ENCODE data around the gene MAP2.

The MAP2 gene

DNA sequence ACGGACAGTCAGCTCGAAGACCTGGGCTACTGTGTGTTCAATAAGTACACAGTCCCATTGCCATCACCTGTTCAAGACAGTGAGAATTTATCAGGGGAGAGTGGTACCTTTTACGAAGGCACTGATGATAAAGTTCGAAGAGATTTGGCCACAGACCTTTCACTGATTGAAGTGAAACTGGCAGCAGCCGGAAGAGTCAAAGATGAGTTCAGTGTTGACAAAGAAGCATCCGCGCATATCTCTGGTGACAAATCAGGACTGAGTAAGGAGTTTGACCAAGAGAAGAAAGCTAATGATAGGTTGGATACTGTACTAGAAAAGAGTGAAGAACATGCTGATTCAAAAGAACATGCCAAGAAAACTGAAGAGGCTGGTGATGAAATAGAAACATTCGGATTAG, 270.9 kb downstream of the MAP2 start:
- in situ Hi-C loops (cut with HindIII; ENCODE audit: low sequenced_read_pairs) = no loop called here

DNA sequence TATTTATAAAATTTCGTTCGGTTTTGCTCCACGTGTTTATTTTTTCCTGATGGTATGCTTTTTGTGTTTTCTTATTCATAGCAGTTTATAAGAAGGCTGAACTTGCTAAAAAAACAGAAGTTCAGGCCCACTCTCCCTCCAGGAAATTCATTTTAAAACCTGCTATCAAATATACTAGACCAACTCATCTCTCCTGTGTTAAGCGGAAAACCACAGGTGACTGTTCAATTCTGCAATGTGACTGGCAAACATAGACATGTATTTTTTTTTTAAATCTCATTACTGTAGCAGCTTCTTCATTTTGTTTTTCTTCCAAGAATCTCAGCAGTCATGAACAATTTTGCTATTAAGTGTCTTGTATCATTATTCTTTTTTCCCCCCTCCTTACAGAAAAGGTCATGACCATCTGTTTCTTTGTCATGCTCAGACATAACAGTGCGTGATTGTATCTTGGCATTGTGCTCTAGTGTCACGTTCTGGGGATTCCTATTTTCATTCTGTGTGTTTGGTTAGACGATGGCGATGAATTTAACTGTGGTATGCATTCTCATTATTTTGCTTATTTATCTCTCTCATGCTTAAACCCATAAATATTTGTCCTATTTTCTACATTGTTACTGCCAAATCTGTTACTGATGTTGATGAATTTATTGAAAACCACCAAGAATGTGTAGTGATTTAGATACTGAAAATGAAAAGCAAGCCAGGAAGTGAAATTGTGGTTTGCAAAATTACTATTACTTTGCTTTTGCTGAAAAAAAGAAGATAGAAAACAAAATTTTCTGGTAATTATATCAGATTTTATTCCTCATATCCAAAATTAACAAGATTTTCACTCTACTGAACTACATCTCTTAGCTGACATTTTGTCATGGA, 273.2 kb downstream of the MAP2 start:
- in situ Hi-C loops (cut with HindIII; ENCODE audit: low sequenced_read_pairs) = no loop called here

DNA sequence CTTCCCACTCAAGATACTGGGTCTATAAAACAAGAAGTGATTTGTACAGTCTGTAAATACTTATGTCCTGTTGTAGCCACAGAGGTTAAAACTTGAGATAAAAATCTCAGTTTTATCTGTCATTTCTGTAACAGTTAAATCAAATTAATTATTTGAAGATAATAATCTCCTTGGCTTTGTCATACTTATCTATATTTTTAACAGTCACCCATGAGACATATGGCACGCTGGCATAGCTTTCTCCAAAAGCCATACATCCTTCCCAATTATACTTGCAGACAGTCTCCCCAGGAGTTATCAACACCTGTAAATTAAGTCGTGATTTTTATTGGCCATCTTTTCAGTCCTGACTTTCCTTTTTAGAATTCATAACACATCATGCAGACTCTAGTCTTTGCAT, 278.9 kb downstream of the MAP2 start:
- in situ Hi-C loops (cut with HindIII; ENCODE audit: low sequenced_read_pairs) = no loop called here

DNA sequence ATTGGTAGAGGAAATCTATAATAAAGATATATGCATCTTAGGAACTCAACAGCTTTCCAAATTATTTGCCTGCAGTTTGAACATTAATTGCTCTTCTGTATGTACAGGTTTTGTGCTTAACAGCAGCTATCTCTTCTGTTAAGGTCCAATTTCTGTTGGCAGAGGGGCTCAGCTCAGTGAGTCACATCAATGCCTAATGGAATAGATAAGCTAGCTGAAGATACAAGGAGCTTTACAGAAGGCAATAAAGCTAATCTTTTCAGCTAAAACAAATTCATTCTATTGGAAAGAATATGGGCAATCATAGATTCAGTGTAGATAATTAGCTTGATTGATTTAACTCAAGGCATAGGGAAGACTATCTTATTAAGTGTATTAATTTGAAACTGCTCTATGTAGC, 289.4 kb downstream of the MAP2 start:
- in situ Hi-C loops (cut with HindIII; ENCODE audit: low sequenced_read_pairs) = no loop called here

DNA sequence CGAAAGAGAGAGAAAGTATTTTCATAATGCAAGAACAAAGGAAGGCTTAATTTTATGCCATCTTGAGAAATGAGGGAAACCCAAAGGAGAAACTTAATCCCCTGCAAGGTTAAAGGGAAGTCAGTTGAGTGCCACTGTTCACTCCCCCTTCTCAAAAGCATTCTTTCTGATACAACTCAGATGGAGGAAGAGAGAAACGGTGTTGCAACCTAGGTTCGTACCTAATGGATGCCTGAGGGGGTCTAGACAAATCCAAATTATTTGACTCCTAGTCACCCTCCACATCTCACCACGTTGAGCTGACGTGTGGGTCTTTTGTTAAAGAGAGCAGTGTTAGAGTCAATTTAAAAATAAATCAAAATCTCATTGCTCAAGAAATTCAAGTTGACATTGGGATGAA, 295.2 kb downstream of the MAP2 start:
- in situ Hi-C loops (cut with HindIII; ENCODE audit: low sequenced_read_pairs) = no loop called here

DNA sequence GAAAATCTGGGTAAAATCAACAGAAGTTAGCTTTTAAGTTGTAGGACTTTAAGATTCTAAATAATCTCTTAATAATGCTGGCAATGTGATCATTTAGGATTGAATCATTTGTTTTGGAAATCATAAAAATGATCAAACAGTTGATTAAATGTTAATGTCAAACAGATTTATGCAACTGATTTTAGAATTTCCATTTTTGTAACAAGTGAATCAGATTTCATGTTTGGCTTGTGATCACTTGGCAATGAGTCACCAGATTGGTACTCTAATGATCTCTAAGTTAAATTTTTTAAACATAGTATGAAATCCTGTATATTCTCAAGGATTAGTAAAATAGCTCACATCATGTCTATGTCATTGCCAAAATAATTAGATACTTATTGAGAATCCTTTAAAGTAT, 297.6 kb downstream of the MAP2 start:
- in situ Hi-C loops (cut with HindIII; ENCODE audit: low sequenced_read_pairs) = no loop called here

DNA sequence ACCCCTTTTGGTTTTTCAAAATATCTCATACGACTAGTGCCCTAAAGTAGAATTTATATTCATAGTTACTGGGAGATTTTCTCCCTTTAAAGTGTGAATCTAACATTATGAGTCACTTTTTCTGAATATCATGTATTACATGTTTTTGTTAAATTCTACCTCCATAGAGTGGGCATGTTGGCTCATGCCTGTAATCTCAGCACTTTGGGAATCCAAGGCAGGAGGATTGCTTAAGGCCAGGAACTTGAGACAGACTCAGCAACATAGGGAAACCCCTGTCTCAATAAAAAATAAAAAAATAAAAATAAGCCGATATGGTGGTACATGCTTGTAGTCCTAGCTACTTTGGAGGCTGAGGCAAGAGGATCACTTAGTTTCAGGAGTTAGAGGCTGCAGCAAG, 302.5 kb downstream of the MAP2 start:
- in situ Hi-C loops (cut with HindIII; ENCODE audit: low sequenced_read_pairs) = loop anchor here (5.0 kb wide), 1 partner anchor 36 kb away; no protein-coding TSS in a partner anchor

DNA sequence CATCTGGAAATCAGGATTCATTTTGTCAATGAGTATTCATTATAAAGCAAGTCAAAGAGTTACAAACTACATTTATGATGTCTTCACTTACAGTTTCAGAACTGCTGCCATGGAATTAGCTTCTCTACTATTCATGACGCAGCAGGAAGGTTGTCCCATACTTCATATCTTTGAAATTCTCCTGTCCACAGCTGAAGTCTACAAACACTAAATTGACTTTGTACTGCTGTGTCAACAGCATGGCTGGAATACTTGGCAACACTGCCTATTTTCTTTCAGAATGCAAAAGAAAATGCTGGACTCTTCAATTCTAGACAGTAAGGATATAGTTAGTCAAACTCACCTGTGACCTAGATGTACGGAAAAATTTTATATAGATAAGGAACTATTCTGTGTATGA, 303.2 kb downstream of the MAP2 start:
- in situ Hi-C loops (cut with HindIII; ENCODE audit: low sequenced_read_pairs) = loop anchor here (5.0 kb wide), 1 partner anchor 35 kb away; no protein-coding TSS in a partner anchor

DNA sequence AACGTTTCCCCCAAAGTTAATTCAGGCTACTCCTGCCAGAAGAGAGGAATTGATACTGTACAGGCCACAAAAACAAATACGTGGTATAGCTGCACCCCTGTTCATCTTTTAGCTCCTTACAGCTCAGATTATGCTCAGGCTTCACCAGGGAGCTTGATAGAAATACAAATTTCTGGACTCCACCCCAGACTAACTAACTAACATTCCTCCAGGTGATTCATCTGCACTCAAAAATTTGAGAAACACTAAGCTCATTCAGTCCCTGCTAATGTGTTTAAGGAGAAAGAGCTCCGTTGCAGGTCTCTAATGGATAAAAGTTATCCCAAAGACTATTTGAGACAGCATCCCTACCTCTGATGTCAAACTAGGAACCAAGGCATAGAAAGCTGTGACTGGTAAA, 311.0 kb downstream of the MAP2 start:
- in situ Hi-C loops (cut with HindIII; ENCODE audit: low sequenced_read_pairs) = no loop called here

DNA sequence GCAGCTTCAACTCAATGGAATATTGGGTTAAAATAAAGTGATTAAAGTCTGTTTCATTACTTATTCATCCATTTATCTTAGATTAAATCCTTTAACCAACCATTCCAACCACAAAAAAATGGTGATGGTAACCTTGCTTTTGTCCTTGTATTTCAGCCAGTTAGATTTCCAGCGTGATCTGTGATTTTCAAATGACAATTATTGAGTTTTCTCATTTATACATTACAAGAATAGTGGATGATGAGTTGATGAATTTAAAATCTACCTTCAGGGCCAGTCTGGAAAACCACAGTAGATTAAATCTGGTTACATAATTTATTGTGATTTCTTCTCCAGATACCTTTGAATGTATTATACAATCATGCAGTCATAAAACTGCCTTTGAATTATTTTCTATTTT, 318.1 kb downstream of the MAP2 start:
- in situ Hi-C loops (cut with HindIII; ENCODE audit: low sequenced_read_pairs) = no loop called here

DNA sequence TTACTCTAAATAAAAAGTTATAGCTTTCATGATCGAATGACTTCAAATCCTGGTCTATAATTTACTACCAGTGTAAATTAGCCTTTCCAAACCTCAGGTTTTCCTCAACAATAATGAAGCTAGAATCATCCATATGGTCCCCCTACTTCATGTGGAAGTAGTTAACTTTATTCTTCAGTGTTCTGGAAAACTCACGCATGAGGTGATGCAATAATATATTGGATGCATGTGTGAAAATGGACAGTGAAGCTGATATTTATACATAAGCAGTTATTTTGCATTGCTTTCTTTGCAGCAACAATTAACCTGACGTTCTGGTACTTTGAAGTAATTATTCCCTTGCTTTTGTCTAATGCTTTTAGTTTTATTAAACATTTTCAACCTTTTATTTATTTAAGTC, 329.2 kb downstream of the MAP2 start:
- in situ Hi-C loops (cut with HindIII; ENCODE audit: low sequenced_read_pairs) = no loop called here

DNA sequence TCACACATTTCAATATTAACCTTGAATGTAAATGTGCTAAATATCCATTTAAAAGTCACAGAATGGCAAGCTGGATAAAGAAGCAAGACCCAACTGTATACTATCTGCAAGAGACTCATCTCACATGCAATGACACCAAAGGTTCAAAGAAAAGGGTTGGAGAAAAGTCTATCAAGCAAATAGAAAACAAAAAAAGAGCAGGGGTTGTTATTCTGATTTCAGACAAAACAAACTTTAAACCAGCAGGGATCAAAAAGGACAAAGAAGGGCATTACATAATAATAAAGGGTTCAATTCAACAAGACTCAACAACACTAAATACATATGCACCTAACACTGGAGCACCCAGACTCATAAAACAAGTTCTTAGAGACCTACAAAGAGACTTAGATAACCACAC, 333.3 kb downstream of the MAP2 start:
- in situ Hi-C loops (cut with HindIII; ENCODE audit: low sequenced_read_pairs) = no loop called here

DNA sequence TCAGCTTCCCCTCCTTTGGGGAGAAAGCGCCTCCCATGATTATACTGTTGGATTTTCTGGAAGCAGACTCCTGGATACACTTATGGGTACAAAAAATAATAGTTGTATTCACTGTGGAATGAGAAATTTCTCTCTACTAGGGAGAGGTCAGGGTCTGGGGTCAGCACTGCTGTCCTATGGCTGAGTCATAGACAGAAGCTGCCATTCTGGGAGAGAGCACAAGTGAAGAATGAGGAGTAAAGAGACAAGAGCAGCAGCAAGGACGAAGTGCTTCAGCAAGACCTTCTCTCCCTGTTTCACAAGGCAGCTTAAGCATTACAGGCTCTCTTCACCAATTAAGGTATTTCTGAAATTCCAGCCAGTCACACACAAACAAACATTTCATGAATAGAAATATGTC, 337.7 kb downstream of the MAP2 start:
- in situ Hi-C loops (cut with HindIII; ENCODE audit: low sequenced_read_pairs) = loop anchor here (5.0 kb wide), 2 partner anchors 34 to 71 kb away; no protein-coding TSS in a partner anchor

DNA sequence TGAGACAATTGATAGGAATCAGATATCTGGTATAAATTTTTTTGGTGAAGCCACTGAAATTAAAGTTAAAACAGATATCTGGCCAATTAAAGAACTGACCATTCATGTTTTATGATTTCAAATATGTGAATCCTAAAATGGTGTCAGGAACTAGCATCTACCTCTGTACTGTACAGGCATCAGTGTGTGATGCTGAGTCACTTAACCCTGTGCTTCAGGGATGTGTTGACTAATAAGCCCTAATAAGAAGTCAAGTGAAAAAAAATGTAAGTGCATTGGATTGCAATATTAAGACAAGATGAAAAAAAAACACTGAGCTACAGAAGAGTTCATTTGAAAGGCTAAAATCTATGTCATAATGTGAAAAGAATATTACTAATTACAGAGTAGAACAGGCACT, 338.7 kb downstream of the MAP2 start:
- in situ Hi-C loops (cut with HindIII; ENCODE audit: low sequenced_read_pairs) = loop anchor here (5.0 kb wide), 2 partner anchors 35 to 70 kb away; no protein-coding TSS in a partner anchor

DNA sequence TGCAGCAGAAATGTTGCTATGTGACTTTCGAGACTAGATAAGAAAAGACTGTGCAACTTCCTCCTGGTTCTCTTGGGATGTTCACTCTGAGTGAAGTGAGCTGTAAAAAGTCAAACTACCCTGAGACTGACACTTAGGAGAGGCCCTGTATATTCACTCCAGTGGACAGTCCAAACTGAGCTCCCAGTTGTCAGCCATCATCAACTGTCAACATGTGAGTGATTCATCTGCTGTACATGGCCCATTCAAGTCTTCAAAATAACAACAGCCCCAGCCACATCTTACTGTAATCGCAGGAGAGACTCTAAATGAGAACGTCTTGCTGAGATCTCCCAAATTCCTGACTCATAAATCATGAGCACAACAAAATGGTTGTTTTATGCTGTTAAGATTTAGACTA, 339.3 kb downstream of the MAP2 start:
- in situ Hi-C loops (cut with HindIII; ENCODE audit: low sequenced_read_pairs) = loop anchor here (5.0 kb wide), 2 partner anchors 36 to 69 kb away; no protein-coding TSS in a partner anchor

DNA sequence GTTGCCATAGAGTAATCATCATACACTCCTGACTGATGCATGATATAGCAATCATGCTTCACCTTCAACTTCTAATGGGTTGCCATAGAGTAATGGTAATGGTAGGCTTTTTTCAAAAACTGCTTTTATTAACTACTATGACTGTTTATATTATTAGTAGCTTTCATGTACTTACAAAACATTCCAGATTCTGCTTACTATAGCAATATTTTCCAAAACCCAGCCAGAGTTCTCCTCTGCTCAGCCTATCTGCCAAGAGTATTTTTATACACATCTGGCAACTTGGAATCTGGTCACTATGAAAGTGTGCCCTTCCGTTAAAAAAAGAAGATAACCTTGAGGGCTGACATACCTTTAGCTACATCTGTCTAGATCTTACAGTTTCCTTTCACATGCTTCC, 342.8 kb downstream of the MAP2 start:
- in situ Hi-C loops (cut with HindIII; ENCODE audit: low sequenced_read_pairs) = no loop called here

DNA sequence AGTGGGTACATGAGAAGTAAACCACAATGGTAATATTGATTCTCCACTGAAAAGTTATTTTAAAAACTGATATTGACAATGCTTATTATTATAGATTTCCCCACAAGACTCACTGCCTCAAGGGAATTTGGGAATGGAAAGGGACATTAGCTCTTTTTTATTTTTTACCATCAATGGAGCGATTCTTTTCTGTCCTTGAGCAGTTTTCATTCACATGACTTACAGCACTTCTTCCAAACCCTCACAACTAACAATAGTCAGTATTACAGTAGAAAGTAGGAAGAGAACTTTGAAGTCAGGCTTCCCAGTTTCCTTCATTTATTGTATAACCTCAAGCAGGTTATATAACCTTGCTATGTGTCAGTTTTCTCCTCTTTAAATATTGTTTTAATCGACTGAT, 343.5 kb downstream of the MAP2 start:
- in situ Hi-C loops (cut with HindIII; ENCODE audit: low sequenced_read_pairs) = no loop called here

DNA sequence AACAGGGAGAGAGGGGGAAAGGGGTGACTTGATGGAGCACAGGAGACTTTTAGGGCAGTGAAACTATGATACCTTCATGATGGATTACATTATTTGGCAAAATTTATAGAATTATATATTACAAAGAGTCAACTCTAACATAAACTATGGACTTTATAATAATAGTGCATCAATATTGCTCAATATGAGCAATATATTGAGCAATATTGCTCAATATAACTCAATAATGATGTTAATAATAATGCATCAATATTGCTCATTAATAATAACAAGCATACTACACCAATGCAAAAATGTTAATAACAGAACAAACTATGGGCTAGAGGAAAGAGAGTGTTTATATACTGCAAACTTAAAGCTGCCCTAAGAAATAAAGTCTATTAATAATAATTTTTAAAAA, 344.7 kb downstream of the MAP2 start:
- in situ Hi-C loops (cut with HindIII; ENCODE audit: low sequenced_read_pairs) = no loop called here

DNA sequence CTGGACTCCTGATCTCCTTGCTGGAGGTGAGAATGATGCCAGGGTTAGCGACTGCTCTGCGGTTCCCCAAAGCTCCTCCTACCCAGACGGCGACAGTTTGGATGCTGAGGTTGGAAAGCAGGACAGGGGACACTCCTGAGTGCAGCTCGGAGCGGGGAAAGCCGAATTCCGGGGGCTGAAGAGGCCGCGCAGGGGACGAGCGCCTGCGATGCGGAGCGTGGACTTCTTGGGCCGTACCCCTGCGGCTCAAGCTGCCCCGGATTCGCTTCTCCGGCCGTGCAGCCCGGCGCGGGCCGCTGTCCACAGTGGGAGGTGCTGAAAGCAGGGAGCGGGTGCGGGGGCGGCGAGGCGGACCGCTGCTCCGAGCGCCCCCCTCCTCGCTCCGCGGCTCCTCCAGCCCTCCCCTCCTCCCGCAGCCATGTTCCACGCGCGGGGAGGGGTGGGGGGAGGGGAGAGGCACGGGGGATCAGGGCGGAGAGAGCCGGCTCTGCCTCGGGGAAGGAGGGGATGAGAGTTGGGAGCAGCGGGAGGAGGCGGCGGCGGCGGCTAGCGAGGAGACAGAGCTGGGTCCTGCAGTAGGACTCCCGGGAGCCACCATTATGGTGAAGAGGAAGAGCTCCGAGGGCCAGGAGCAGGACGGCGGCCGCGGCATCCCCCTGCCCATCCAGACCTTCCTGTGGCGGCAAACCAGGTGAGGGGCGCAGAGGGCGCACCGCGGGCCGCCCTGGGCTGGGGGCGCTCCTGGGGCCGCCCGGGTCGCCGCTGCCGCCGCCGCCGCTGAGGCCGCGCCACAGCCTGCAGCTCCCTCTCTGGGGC, 347.8 kb downstream of the MAP2 start, which contains the start of gene UNC80:
UNC80 (plus strand) TSS at position 359 of the 816 bp plus-strand sequence; CDS start at position 600, 241 bp downstream.
- in situ Hi-C loops (cut with HindIII; ENCODE audit: low sequenced_read_pairs) = no loop called here

DNA sequence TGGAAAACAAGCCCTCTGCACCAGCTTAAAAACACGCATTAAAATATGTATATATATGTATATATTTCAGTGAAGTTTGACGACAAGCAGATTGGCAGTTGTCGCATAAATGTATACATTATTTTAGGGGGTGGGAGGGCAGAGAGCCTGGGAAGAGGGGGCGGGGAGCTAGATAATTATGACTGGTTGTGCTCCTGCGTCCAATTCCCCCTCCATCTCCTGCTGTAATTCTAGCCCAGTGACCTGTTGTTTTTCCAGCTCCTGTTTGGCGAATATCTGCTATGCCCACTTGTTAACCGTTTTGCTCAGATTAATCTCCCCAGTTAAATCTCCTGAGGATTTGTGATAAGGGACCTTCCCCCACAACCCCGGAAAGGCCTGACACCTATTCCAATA, 348.4 kb downstream of the MAP2 start:
- in situ Hi-C loops (cut with HindIII; ENCODE audit: low sequenced_read_pairs) = no loop called here

DNA sequence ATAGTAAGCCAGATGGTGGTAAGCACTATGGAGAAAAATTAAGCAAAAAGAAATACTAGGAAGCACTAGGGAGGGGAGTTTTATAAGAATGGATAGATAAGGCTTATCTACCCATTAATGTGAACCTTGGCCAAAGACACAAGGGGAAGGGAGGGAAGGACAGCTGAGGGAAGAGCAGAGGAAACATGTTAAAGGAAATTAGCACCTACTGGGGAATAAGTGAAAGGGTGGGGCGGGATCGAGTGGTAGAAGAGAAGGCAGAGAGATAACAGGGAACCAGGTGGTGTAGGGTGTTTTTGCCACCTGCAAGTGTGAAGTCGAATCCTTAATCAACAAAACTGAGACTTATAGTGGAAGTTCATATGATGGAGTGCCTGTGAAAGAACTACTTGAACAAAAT, 349.5 kb downstream of the MAP2 start:
- in situ Hi-C loops (cut with HindIII; ENCODE audit: low sequenced_read_pairs) = no loop called here
